M059J (cell line): ENCODE measurements around the gene LOX. TPM values are rescaled to one million over a fixed set of nuclear protein-coding genes. Genes with fewer than 3 reads are reported as not detected.

Experiments used
- DNase-seq: peaks from one replicate; pipeline ENCODE4 v3.0.0-alpha.2; 2012; ENCODE audit warnings: low read depth
- total RNA-seq: library from RNA; depleted of rRNA; stranded (reverse); fragments of >200 nt; shearing (Covaris generic); gene quantifications from 2 replicates; pipeline ENCODE4 v1.2.3, GENCODE V29; 2014; rRNA removed

Gene LOX
- total RNA-seq, 1 experiment from 2014 or later: 37.7 TPM

GRCh38 chr5:122054266-122054665 is 23.8 kb downstream of the LOX start:
- DNase-seq: no peak

- DNase-seq: peak; percentile 2
These were observed 24.6 kb downstream of the LOX start for GRCh38 chr5:122053181-122054109.

GRCh38 chr5:122051569-122051968 is 26.5 kb downstream of the LOX start:
- no peak for DNase-seq

GRCh38 chr5:122050959-122051358 is 27.1 kb downstream of the LOX start:
- no peak for DNase-seq

DNA sequence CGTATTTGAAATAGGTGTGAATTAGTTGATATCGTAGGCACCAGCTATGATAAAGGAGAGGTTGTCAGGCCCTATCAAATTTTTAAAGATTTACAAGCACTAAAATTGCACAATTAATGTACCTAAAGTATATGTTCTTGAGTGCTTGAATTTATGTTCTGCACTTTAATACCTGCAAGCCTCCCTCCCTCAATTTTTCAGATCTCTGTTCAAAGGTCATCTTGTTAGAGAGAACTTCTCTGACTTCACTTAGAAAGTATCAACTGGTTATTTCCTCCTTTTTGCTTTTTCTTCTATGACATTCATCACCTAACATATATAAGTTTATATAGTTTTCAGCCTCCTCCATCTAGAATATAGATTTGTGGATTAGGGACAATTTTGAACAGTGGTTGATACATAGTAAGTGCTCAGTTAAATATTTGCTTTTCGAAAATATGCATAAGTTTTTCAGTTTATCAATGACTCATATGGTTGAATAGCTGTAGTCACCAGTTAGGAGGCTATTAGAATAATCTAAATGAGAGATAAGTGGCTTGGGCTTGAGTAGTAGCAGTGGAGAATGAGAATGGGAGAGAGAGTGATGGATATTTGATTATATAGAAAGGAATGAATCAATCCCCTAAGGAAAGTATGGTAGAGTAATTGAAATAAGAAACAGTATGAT is 37.3 kb downstream of the LOX start:
- no peak for DNase-seq

DNA sequence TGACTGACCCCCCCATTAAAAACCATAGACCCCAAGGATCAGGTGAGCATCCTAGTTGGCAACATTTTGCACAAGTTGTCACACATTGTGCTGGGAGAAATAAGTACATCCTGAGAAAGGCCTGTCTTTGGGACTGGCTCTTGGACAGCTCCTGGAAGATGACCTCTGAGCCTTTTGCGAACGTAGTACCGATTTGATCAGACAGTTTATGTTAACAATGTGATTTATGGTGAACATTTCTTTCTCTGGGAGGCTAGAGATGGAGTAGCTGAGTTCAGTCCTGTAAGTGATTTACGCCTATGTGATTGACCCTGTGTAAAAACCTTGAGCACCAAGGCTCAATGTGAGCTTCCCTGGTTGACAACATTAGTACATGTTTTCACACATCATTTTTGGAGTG is 41.7 kb downstream of the LOX start:
- DNase-seq: no peak

DNA sequence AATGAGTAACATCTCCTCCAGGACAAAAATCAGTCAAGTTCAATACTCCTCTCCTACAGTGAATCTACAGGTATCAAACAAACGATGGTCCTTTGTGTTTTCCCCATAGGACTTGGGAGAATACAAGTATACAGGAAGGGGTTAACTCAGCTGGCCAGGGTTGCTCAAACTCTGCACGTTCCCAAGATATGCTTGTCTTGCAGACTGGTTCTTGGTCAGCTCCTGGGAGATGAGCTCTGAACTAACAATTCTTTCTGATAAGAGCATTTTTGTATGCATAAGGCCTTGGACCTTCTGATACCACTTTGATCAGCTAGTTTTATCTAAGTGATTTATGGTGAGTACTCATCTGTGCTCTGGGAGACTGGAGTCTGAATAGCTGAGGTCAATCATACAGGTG is 42.1 kb downstream of the LOX start:
- DNase-seq: no peak

GRCh38 chr5:122031836-122032235 is 46.2 kb downstream of the LOX start:
- DNase-seq: no peak

GRCh38 chr5:122030251-122030650 is 47.8 kb downstream of the LOX start:
- DNase-seq: peak; percentile 5

- no peak for DNase-seq
These were observed 48.2 kb downstream of the LOX start for GRCh38 chr5:122029818-122030217.

GRCh38 chr5:122022966-122023365 is 55.1 kb downstream of the LOX start:
- DNase-seq: no peak

- DNase-seq: peak; percentile 3
These were observed 58.0 kb downstream of the LOX start for GRCh38 chr5:122019919-122020590.

GRCh38 chr5:122015471-122015870 is 62.6 kb downstream of the LOX start:
- no peak for DNase-seq

- DNase-seq: no peak
These were observed 63.7 kb downstream of the LOX start for GRCh38 chr5:122014236-122014935.

Other genes starting within 250 kb of the LOX start
- not detected in 2 replicates for gene FTMT, start 226.4 kb downstream of the LOX start, total RNA-seq
- gene SRFBP1, start 116.3 kb downstream of the LOX start, total RNA-seq: 11.2 and 11.7 TPM in 2 replicates
- not detected in 2 replicates for gene ZNF474, start 51.3 kb upstream of the LOX start, total RNA-seq
- gene SNCAIP, start 234.0 kb upstream of the LOX start, total RNA-seq: 0.39 and 0.44 TPM in 2 replicates